Smooth muscle cell (in vitro differentiated cells): ENCODE data around the gene STAG3. TPM values are rescaled to one million over a fixed set of nuclear protein-coding genes. Genes with fewer than 3 reads are reported as not detected.
"Not testable (repeated sequence)": the region's sequence is repeated elsewhere in the genome, so short reads cannot be mapped to it uniquely, and the experiment has no call there.

Source experiments
- DNase-seq: peaks from one replicate; lab custom pipeline; 2025; ENCODE audit not compliant: unreplicated experiment; lab: John Stamatoyannopoulos, UW
- H2AFZ ChIP-seq: fragments of 200-600 bp; sonication (generic); 2 replicates; pipeline ENCODE4 v1.6.0; 2016; ENCODE audit warnings: antibody characterized with exemption, low read depth, mild to moderate bottlenecking
- H3F3A ChIP-seq: fragments of 200-600 bp; sonication (generic); 2 replicates; pipeline ENCODE4 v1.6.0; 2017; ENCODE audit warnings: antibody characterized with exemption, low read depth
- H3K27ac ChIP-seq: fragments of 200-600 bp; sonication (generic); 2 replicates; pipeline ENCODE4 v1.5.1; 2016; ENCODE audit warnings: low read depth, mild to moderate bottlenecking
- H3K27me3 ChIP-seq: fragments of 200-600 bp; sonication (generic); 2 replicates; pipeline ENCODE4 v1.6.1; 2016; ENCODE audit warnings: low read depth, mild to moderate bottlenecking
- H3K36me3 ChIP-seq: fragments of 200-600 bp; sonication (generic); 2 replicates; pipeline ENCODE4 v1.5.1; 2016; ENCODE audit warnings: low read depth
- H3K4me1 ChIP-seq: fragments of 200-600 bp; sonication (generic); 2 replicates; pipeline ENCODE4 v1.5.1; 2016; ENCODE audit warnings: low read depth
- H3K4me2 ChIP-seq: fragments of 200-600 bp; sonication (generic); 2 replicates; pipeline ENCODE4 v1.6.0; 2016; ENCODE audit warnings: mild to moderate bottlenecking
- H3K4me3 ChIP-seq: fragments of 200-600 bp; sonication (generic); 2 replicates; pipeline ENCODE4 v1.5.1; 2016; ENCODE audit warnings: mild to moderate bottlenecking
- H3K79me2 ChIP-seq: fragments of 200-600 bp; sonication (generic); 2 replicates; pipeline ENCODE4 v1.6.0; 2016; ENCODE audit warnings: low read depth, mild to moderate bottlenecking
- H3K9ac ChIP-seq: fragments of 200-600 bp; sonication (generic); 2 replicates; pipeline ENCODE4 v1.6.0; 2016; ENCODE audit warnings: low read depth
- H3K9me3 ChIP-seq: fragments of 200-600 bp; sonication (generic); replicated peaks from 2 replicates; pipeline ENCODE4 v1.5.1; 2016; ENCODE audit warnings: low read depth
- H4K20me1 ChIP-seq: fragments of 200-600 bp; sonication (generic); 2 replicates; pipeline ENCODE4 v1.6.0; 2016; ENCODE audit warnings: low read depth
- WGBS: methylation state at CpG from one replicate; pipeline ENCODE4 v1.1.7; 2016; ENCODE audit warnings: low lambda C conversion rate; 5-methylcytosine and 5-hydroxymethylcytosine counted together
- polyA plus RNA-seq: library from polyadenylated mRNA; unstranded; fragments of >200 nt; fragmentation: Nextera tagmentation; extraction: Ambion mirVana; gene quantifications from 2 replicates; pipeline ENCODE4 v1.2.1, GENCODE V29; 2016
- total RNA-seq: library from RNA; depleted of rRNA; stranded (reverse); fragments of >200 nt; gene quantifications from 2 replicates; pipeline ENCODE4 v1.2.3, GENCODE V29; 2014
- TF ChIP-seq, protein P1 (sequence below): fragments of 200-600 bp; sonication (generic); IDR thresholded peaks from 2 replicates; pipeline ENCODE4 v1.5.1; 2017; ENCODE audit warnings: borderline replicate concordance, mild to moderate bottlenecking, antibody characterized with exemption; ENCODE audit not compliant: insufficient read depth, poor library complexity, severe bottlenecking

STAG3 gene
- total and polyA plus RNA-seq, 2 experiments from 2014 or later = 0.04 to 0.96 TPM

DNA sequence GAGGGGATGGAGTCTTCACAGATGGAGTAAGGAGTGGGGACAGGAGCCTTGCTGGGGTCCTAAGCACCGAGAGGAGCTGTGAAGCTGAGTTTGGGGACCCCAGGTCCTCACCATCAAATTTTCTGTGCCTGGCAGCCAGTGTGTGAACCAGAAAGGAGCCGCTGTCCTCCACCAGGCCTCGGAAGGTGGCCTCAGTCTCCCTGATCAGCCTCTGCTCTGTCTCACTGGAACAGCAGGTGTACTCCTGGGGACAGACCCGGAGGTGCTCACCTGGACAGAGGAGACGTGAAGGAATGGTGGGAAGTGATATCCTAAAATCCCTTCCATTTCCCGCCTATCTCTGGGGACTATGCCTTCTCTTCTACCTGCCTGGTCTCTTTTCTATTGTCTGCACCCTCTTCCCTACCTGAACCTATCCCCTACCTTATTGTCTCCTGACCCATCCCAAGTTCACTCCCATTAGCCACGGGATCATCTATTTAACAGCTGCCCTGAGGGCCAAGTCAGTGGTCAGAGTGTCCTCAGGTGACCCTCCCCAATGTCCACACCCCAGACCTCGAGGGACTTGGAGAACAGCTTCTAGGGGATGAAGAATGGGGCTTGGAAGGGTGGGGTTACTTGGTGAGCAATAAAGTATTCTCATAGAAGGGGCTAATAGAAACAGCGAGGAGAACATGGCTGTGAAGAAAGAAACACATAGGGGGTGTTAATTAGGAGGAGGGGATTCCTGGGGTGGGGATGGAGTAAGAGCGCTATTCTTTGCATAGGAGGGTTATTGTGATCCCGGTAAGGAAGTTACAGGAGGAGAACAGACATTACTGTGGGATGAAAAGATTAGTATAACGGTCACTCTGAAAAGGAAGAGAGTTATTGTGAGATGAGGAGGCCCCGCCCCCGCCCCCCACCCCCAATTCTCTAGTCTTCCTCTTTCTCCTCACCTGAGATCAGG, 1.3 kb upstream of the STAG3 start:
- peaks cover 4% of the 10 kb centered on the region for H3F3A ChIP-seq
- TF ChIP-seq, protein P1, sequence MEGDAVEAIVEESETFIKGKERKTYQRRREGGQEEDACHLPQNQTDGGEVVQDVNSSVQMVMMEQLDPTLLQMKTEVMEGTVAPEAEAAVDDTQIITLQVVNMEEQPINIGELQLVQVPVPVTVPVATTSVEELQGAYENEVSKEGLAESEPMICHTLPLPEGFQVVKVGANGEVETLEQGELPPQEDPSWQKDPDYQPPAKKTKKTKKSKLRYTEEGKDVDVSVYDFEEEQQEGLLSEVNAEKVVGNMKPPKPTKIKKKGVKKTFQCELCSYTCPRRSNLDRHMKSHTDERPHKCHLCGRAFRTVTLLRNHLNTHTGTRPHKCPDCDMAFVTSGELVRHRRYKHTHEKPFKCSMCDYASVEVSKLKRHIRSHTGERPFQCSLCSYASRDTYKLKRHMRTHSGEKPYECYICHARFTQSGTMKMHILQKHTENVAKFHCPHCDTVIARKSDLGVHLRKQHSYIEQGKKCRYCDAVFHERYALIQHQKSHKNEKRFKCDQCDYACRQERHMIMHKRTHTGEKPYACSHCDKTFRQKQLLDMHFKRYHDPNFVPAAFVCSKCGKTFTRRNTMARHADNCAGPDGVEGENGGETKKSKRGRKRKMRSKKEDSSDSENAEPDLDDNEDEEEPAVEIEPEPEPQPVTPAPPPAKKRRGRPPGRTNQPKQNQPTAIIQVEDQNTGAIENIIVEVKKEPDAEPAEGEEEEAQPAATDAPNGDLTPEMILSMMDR = no peak
- peak overlapping the region; percentile 99 for H2AFZ ChIP-seq
- no peak overlapping the region for H3K27ac ChIP-seq
- H3K4me1 ChIP-seq = peaks cover 6% of the 10 kb centered on the region
- no peaks in the 10 kb centered on the region for H3K79me2 ChIP-seq
- H3K27me3 ChIP-seq = peaks cover 11% of the 10 kb centered on the region
- peak overlapping the region; percentile 99 for H3K4me2 ChIP-seq
- H3K4me3 ChIP-seq = peak overlapping the region; percentile 94
- H3K36me3 ChIP-seq = no peaks in the 10 kb centered on the region
- H3K9me3 ChIP-seq = no peaks in the 10 kb centered on the region
- no peaks in the 10 kb centered on the region for H4K20me1 ChIP-seq
- DNase-seq = no peak
- 50% methylated on average over 14 of the region's 14 CpGs for WGBS
- peak overlapping the region; percentile 53 for H3K9ac ChIP-seq

DNA sequence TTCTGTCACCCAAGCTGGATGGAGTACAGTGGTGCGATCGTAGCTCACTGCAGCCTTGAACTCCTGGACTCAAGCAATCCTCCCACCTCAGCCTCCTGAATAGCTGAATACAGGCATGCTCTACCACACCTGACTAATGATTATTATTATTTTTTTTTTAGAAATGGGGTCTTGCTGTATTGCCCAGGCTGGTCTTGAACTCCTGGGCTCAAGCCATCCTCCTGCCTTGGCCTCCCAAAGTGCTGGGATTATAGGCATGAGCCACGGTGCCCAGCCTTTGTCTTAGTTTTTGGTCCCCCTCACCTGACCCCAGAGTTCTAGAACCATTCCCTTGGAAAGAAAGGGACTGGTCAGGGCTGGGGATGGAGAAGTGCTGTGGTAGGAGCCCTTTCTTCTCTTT, 2.4 kb downstream of the STAG3 start:
- not testable (repeated sequence) for H3K9me3 ChIP-seq, H3K36me3 ChIP-seq, H3F3A ChIP-seq, H3K4me2 ChIP-seq, H3K4me1 ChIP-seq, H3K27me3 ChIP-seq, H3K4me3 ChIP-seq, H3K79me2 ChIP-seq, H3K9ac ChIP-seq, DNase-seq, H2AFZ ChIP-seq, H3K27ac ChIP-seq, H4K20me1 ChIP-seq
- 100% methylated on average over 3 of the region's 3 CpGs for WGBS

- H3K9me3 ChIP-seq, H4K20me1 ChIP-seq, H3K27me3 ChIP-seq, H3K79me2 ChIP-seq, DNase-seq, H3K4me2 ChIP-seq, H3K4me3 ChIP-seq, H3K9ac ChIP-seq, H3K4me1 ChIP-seq, H3K27ac ChIP-seq, H3F3A ChIP-seq, H3K36me3 ChIP-seq, H2AFZ ChIP-seq: not testable (repeated sequence)
- WGBS = 81% methylated on average over 6 of the region's 6 CpGs
Observed at GRCh38 chr7:100182616-100183015, 4.9 kb downstream of the STAG3 start.

DNA sequence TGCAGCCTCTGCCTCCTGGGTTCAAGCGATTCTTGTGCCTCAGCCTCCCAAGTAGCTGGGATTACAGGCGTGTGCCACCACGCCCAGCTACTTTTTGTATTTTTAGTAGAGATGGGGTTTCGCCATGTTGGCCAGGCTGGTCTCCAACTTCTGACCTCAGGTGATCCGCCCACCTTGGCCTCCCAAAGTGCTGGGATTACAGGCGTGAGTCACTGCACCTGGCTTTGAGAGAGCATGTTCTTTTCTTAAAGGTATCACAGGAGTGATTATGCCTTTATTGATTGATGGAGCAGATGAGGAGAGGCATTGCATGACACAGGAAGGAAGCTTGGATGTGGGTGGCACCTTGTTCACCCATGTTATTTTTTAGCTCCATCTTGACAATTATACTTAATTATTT, 5.4 kb downstream of the STAG3 start:
- not testable (repeated sequence) for H3K4me2 ChIP-seq, H3K36me3 ChIP-seq, H3K9me3 ChIP-seq, H3K4me1 ChIP-seq, H3K79me2 ChIP-seq, H3K27me3 ChIP-seq, H3F3A ChIP-seq, H3K27ac ChIP-seq, H4K20me1 ChIP-seq, H3K4me3 ChIP-seq, DNase-seq, H2AFZ ChIP-seq, H3K9ac ChIP-seq
- 87% methylated on average over 6 of the region's 6 CpGs for WGBS

DNA sequence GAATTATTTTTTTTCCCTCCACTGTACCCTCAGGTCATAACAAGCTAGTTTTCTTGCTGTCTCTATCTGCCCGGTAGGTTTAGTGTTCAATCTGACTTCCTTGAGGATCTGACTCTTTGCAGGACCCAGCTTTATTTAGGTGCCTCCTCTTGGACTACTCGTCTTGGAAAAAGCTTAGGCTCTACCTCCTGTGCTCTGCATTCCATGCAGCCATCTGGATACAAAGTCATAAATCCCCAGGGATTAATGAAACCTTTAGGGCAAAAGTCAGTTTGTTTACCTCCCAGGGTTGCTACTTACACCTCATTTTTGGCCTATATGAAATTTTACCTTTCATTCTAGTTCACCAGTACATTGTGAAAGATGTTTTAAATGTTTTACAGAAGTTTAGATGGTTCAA, 8.0 kb downstream of the STAG3 start:
- no peaks in the 10 kb centered on the region for H3K9me3 ChIP-seq
- H3F3A ChIP-seq = no peaks in the 10 kb centered on the region
- H3K36me3 ChIP-seq = no peaks in the 10 kb centered on the region
- no peaks in the 10 kb centered on the region for H3K4me1 ChIP-seq
- H2AFZ ChIP-seq = no peak overlapping the region
- no peaks in the 10 kb centered on the region for H3K27me3 ChIP-seq
- TF ChIP-seq, protein P1 = no peak
- H3K79me2 ChIP-seq = no peaks in the 10 kb centered on the region
- WGBS = 70% methylated on average over 2 of the region's 2 CpGs
- no peaks in the 10 kb centered on the region for H4K20me1 ChIP-seq
- H3K9ac ChIP-seq = no peak overlapping the region
- no peak overlapping the region for H3K4me3 ChIP-seq
- no peak for DNase-seq
- no peak overlapping the region for H3K27ac ChIP-seq
- H3K4me2 ChIP-seq = no peak overlapping the region
